ENCODE measurements around the gene GNAO1. TPM values are rescaled to one million over a fixed set of nuclear protein-coding genes. Genes with fewer than 3 reads are reported as not detected.

Gene GNAO1
- polyA plus RNA-seq, 1 donor (not counting 4 experiments of a cell fraction or from before 2014, with no cell fraction given) = 0.13 TPM

DNA sequence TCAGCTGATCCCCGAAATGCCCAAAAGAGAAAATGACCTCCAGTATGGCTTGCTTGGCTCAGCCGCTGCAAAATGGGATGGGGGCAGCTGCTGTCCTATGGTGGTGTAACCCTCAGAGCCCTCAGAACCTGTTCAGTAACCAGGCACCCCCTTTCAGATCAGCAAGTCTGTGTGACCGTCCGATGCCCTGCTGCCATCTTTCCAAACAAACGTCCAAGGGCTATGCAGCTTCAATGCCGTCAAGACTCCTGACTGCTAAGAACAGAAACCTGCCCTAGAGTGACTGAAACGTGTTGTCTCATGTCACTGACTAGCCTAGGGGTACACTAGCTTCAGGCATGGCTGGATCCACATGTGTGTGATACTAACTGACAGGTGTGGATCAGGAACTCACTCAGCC is 70.4 kb downstream of the GNAO1 start:
- Histone ChIP-seq H3K9me1 (ENCODE audit: control insufficient read depth, extremely low read depth, insufficient read depth, low read length) (no peaks in the 10 kb centered on the region), H3K79me2 (ENCODE audit: control insufficient read depth, insufficient read depth, low read length) (no peaks in the 10 kb centered on the region), H4K20me1 (ENCODE audit: control insufficient read depth, extremely low read depth, insufficient read depth, low read length) (no peaks in the 10 kb centered on the region), H3K4me3 (ENCODE audit: control insufficient read depth in 2 of 3, extremely low read depth in 1 of 3, insufficient read depth in 2 of 3, low read depth in 1 of 3, low read length in 3 of 3) (no peak overlapping the region), H3K27ac (ENCODE audit: control insufficient read depth, insufficient read depth, low read length) (no peak overlapping the region), H3K9ac (ENCODE audit: control insufficient read depth, extremely low read depth, insufficient read depth, low read length) (no peak overlapping the region), H2AFZ (ENCODE audit: control insufficient read depth, low read length) (no peak overlapping the region), H3K27me3 (ENCODE audit: control insufficient read depth, extremely low read depth, insufficient read depth, low read length) (no peaks in the 10 kb centered on the region), H3K9me3 (ENCODE audit: control insufficient read depth, low read depth, low read length) (no peaks in the 10 kb centered on the region), H3K4me1 (ENCODE audit: control insufficient read depth, extremely low read depth, insufficient read depth, low read length) (peaks cover 6% of the 10 kb centered on the region), H3K4me2 (ENCODE audit: control insufficient read depth, extremely low read depth, insufficient read depth, low read depth, low read length) (no peak overlapping the region), H3K36me3 (ENCODE audit: control insufficient read depth in 2 of 2, extremely low read depth in 1 of 2, insufficient read depth in 2 of 2, low read length in 2 of 2) (no peaks in the 10 kb centered on the region)
- no peak for DNase-seq (ENCODE audit: low read depth, low spot score)
- TF ChIP-seq, protein P1, sequence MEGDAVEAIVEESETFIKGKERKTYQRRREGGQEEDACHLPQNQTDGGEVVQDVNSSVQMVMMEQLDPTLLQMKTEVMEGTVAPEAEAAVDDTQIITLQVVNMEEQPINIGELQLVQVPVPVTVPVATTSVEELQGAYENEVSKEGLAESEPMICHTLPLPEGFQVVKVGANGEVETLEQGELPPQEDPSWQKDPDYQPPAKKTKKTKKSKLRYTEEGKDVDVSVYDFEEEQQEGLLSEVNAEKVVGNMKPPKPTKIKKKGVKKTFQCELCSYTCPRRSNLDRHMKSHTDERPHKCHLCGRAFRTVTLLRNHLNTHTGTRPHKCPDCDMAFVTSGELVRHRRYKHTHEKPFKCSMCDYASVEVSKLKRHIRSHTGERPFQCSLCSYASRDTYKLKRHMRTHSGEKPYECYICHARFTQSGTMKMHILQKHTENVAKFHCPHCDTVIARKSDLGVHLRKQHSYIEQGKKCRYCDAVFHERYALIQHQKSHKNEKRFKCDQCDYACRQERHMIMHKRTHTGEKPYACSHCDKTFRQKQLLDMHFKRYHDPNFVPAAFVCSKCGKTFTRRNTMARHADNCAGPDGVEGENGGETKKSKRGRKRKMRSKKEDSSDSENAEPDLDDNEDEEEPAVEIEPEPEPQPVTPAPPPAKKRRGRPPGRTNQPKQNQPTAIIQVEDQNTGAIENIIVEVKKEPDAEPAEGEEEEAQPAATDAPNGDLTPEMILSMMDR (optimal IDR thresholded peaks at IDR 0.05 in 1 of 3, IDR thresholded peaks at IDR 0.05 in 1 of 3, conservative IDR thresholded peaks at IDR 0.05 in 1 of 3; ENCODE audit: extremely low read depth in 1 of 3, insufficient read depth in 2 of 3, low read length in 3 of 3) = no peak
- TF ChIP-seq EZH2 (IDR thresholded peaks at IDR 0.05; ENCODE audit: low read length) = no peak
- no peak for FAIRE-seq
- dilution Hi-C loops (cut with MboI; ENCODE audit: extremely low pct_ligation_motif_present, low sequenced_read_pairs) = no loop called here

DNA sequence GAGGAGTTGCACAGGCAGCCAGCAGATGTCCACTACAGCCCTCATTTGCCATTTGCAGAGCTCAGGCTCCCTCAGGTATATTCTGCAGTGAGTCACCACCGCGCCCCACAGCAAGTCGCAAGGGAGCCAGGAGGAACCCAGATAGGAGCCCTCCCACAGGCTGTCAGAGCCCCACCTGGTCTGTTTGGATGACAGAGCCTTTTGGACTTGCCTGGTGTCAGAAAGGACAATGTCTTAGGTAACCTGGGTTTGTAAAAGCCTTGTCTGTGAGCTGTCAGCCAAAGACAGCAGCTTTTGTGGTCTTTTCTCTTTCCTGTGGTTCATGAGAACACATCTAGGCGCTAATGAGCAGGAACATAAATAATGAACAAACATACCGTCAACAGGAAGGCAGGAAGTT is 70.9 kb downstream of the GNAO1 start:
- FAIRE-seq (no peak), DNase-seq (ENCODE audit: low read depth, low spot score) (no peak)
- Histone ChIP-seq H4K20me1 (ENCODE audit: control insufficient read depth, extremely low read depth, insufficient read depth, low read length) (no peaks in the 10 kb centered on the region), H3K4me1 (ENCODE audit: control insufficient read depth, extremely low read depth, insufficient read depth, low read length) (peaks cover 6% of the 10 kb centered on the region), H3K79me2 (ENCODE audit: control insufficient read depth, insufficient read depth, low read length) (no peaks in the 10 kb centered on the region), H3K27ac (ENCODE audit: control insufficient read depth, insufficient read depth, low read length) (no peak overlapping the region), H3K4me3 (ENCODE audit: control insufficient read depth in 2 of 3, extremely low read depth in 1 of 3, insufficient read depth in 2 of 3, low read depth in 1 of 3, low read length in 3 of 3) (no peak overlapping the region), H3K4me2 (ENCODE audit: control insufficient read depth, extremely low read depth, insufficient read depth, low read depth, low read length) (no peak overlapping the region), H3K9me1 (ENCODE audit: control insufficient read depth, extremely low read depth, insufficient read depth, low read length) (no peaks in the 10 kb centered on the region), H3K9ac (ENCODE audit: control insufficient read depth, extremely low read depth, insufficient read depth, low read length) (no peak overlapping the region), H2AFZ (ENCODE audit: control insufficient read depth, low read length) (no peak overlapping the region), H3K27me3 (ENCODE audit: control insufficient read depth, extremely low read depth, insufficient read depth, low read length) (no peaks in the 10 kb centered on the region), H3K9me3 (ENCODE audit: control insufficient read depth, low read depth, low read length) (no peaks in the 10 kb centered on the region), H3K36me3 (ENCODE audit: control insufficient read depth in 2 of 2, extremely low read depth in 1 of 2, insufficient read depth in 2 of 2, low read length in 2 of 2) (no peaks in the 10 kb centered on the region)
- dilution Hi-C loops (cut with MboI; ENCODE audit: extremely low pct_ligation_motif_present, low sequenced_read_pairs) = no loop called here
- no peak for TF ChIP-seq EZH2 (IDR thresholded peaks at IDR 0.05; ENCODE audit: low read length)
- TF ChIP-seq, protein P1 (optimal IDR thresholded peaks at IDR 0.05 in 1 of 3, IDR thresholded peaks at IDR 0.05 in 1 of 3, conservative IDR thresholded peaks at IDR 0.05 in 1 of 3; ENCODE audit: extremely low read depth in 1 of 3, insufficient read depth in 2 of 3, low read length in 3 of 3) = no peak

Data from keratinocyte (primary cell).